NCI-H82 treated with DMSO at 0.1 percent for 48 hours (cell line): ENCODE results near the gene VWA3B.
A peak's percentile ranks its signal among the peaks of the same experiment; 100 is the strongest.
"Not testable (repeated sequence)": the region's sequence is repeated elsewhere in the genome, so short reads cannot be mapped to it uniquely, and the experiment has no call there.

Experiments
- DNase-seq: peaks from one replicate; lab custom pipeline; 2025; ENCODE audit not compliant: unreplicated experiment; lab: John Stamatoyannopoulos, UW

The VWA3B gene

GRCh38 chr2:98087447-98088020 lies 567 bp downstream of the VWA3B start:
- DNase-seq = no peak

- DNase-seq = no peak
Measured at GRCh38 chr2:98088261-98088660, 1.3 kb downstream of the VWA3B start.

DNA sequence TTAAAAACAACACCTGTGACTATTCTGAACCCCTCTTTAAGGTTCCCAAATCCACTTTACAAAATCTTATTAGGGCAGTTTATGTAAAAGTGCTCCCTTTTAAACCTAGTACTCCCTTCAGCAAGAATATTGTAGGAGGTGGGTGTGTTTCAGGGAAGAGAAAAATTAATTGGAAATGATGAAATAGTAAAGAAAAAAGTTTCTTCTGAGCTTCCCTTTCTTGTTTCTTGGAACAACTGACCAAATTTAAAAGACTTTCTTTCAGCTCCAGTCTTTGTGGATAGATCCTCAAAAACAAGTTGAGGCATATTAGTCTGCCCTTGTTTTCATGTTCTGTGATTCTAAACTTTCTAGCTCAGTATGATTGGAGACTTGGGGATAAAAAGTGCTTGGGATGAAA lies 3.0 kb downstream of the VWA3B start:
- DNase-seq = peak; percentile 32

DNA sequence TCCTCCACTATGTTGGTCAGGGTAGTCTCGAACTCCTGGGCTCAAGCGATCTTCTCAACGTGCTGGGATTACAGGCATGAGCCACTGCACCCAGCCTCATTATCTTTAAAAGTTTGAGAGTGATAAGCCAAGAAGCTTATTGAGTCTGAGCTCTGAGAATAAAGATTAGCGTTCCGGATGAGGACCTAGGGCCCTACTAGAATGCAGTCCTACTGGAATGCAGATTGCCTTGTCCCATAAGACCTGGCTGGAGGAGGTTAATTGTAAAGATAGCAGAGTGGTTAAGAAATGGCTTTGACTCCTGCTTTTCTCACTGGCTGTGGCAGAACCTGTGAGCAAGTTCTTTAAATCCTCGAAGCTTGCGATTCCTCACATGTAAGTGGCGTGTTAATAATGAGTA lies 4.0 kb downstream of the VWA3B start:
- peak; percentile 79 for DNase-seq

- peak; percentile 16 for DNase-seq
Measured at GRCh38 chr2:98091738-98092137, 4.8 kb downstream of the VWA3B start.

DNA sequence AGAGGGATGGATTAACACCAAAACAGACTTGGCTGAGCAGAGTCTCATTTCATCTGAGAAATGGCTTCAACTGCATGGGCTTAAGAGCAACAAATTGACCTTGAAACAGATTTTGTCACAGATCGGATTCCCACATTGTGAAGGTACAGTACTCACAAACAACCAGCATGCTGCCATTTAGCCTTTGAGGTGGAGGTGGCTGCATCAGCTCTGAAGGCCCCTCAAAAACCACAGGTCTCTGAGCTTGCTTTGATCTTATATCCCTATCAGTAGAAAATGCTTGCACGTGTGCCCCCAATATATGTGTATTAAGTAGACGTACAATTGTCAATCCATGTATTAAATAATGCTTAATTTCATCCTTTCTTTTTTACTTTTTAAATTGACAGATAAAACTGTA lies 6.2 kb downstream of the VWA3B start:
- DNase-seq = no peak

GRCh38 chr2:98093611-98094010 lies 6.6 kb downstream of the VWA3B start:
- DNase-seq = no peak

DNA sequence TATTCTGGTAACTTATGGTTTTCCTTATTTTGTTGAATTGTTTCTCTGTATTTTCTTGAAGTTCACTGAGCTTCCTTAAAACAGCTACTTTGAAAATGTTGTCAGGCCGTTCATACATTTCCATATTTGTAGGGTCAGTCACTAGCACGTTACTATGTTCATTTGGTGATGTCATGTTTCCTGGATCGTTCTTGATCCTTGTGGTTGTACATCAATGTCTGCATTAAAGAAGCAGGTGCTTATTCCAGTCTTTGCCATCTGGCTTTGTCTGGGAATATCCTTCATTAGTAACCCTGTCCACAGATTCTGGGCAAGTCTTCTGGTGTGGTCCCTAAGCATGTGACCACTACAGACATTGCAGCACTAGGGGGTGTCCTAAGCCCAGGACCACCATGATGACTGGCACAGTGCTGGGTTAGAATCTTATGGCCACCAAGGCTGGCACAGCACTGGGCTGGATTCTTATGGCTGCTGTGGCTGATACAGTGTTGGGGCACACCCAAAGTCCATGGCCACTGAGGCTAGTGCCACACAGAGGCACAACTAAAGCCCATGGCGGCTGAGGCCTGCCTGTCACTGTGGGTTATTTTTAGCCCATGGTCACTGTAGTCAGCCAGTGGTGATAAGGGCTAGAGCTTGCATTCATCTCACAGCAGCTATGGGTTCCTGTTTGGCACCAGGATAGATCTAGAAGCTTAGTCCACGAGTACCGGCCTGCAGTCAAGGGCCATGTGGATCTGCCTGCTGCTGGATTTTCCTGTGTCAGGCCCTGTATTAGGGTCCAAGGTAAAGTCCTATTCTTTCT lies 13.2 kb downstream of the VWA3B start:
- DNase-seq = no peak

GRCh38 chr2:98102315-98102714 lies 15.3 kb downstream of the VWA3B start:
- not testable (repeated sequence) for DNase-seq

- DNase-seq = no peak
Measured at GRCh38 chr2:98102878-98103277, 15.9 kb downstream of the VWA3B start.

GRCh38 chr2:98108110-98108509 lies 21.1 kb downstream of the VWA3B start:
- DNase-seq = no peak

GRCh38 chr2:98110741-98111140 lies 23.8 kb downstream of the VWA3B start:
- no peak for DNase-seq

- no peak for DNase-seq
Measured at GRCh38 chr2:98114643-98115330, 27.8 kb downstream of the VWA3B start.

DNA sequence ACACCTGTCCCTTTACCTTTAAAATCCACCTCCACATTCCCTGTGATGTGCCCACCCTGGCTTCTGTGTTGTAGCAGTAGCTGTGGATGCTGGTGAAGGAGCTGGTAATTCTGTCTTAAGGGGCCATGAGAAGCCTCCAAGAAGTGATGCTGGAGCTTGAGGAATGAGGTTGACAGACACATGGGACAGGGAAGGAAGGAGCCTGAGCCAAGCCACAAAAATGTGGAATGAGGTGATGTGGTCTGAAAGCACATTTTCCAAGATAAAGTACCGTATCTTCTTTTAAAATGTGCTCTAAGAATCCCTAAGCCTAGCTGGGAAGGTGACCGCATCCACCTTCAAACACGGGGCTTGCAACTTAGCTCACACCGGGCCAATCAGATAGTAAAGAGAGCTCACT lies 31.2 kb downstream of the VWA3B start:
- no peak for DNase-seq

DNA sequence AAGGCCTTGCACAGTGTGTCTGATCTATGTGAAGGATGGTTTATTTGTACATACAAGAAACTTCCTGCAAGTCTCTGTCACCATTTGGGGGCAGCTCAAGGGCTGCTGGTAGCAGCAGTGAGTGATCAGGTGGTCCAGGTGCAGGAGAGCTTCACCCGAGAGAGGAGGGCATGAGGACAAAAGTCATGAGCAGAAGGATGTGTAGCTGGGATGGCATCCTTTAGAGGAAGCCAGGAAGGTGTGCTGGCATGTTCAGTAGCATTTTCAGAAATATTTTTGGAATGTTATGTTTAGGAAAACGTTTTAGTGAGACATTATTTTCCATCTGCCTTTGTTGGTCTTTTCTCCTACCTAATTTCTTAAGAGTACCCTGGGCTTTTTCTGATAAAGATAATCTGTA lies 31.9 kb downstream of the VWA3B start:
- no peak for DNase-seq

DNA sequence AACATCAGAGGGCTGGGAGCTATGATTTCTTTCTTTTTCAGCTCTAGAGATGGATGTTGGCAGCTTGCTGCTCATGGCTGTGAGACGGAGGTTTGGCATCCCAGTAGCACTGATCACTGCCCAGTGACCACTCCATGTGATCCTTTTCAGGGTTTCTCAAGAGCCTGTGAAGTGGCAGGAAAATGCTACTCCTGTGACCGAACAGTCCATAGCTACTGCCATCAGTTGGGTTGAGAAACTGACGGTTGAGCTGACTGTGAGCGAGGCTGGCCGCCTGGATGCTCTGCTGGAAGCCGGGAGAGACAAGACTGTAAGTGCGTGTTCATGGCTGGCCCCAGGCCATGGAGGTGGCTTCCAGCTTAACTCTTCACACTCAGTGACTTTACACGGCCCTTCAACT lies 34.2 kb downstream of the VWA3B start:
- no peak for DNase-seq

- DNase-seq = no peak
Measured at GRCh38 chr2:98122524-98122923, 35.6 kb downstream of the VWA3B start.

- no peak for DNase-seq
Measured at GRCh38 chr2:98123286-98123685, 36.3 kb downstream of the VWA3B start.

GRCh38 chr2:98126061-98126460 lies 39.1 kb downstream of the VWA3B start:
- DNase-seq = no peak

DNA sequence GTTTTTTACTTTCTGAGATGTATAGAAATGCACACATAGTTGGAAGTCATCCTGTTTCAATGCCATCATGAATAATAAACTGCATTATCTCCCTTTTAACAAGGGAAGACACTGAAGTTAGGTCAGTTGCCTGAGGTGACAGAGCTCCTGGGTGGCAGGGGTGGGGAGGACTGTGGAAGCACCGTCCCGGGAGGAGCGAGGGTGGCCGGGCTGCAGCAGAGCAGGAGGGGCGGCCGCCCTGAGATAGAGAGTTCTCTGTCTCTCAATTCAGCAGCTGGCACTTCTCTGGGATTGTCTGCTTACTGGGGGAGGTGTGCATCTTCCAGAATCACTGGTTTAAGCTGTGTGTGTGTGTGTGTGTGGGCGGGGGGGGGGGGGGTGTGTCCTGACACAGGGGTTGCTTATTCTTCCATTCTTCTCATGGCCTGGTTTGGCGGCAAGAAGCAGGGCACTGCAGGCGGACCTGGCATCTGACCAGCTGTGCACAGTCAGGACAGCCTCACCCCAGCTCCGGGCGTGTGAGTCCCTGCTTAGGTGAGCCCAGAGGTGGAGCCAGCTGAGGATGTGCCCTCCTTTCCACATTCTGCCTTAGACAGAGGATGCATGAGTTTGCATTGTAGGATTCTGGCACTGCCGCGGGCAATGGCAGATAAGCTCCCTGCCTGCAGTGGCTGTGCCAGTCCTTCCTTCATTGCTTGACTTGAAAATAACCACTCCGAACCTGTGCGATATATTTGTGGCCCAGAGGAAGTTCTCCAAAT lies 40.4 kb downstream of the VWA3B start:
- no peak for DNase-seq

DNA sequence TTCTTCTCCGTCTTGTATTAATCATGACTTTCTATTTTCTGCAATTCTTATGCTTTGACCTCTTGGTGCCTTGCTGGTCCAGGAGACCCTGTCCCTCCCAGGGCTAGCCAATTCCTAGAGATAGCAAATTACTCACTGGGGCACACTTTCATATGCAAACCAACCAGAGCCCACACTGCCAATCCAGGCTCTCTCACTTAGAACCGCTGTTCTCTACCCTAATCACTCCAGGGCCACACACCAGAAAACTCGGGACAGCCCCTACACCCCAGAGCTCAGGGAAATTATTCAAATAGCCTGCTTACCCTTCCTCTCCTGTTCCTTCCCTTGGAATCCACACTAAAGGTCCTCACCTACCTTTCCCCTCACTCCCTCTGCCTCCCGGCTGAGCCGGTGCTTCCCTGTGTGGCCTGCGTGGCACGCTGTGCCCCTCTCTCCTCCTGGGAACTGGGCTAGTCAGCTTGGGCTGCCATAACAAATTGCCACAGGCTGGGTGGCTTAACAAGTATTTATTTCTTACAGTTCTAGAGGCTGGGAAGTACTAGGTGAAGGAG lies 41.7 kb downstream of the VWA3B start:
- no peak for DNase-seq
